ENCODE results near the gene YWHAQ.

The YWHAQ gene

DNA sequence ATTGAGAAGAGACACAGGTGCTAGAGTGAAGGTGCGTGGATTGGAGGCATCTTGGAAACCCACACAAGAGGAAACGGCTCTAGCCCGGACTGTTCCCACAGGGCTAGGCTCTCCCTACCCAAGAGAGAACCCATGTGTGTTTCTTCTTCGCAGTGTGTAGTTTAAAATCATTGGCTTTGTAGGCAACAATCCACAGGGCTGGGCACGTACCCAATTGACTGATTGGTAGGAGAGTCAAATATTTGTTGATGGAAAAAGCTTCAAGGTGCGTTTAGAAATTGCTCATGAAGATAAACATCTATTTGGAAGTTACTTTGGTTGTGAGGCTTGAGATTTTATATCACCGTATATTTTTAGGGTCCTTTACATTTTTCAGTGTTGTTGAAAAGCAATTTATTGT is 13.2 kb upstream of the YWHAQ start:
- H3K27me3 ChIP-seq (replicated peaks; ENCODE audit: control insufficient read depth, insufficient read depth, low read length) = peaks cover 21% of the 10 kb centered on the region
- DNase-seq (ENCODE audit: low read depth) = no peak
- no peaks in the 10 kb centered on the region for H3K36me3 ChIP-seq (ENCODE audit: control insufficient read depth, insufficient read depth, low read length, severe bottlenecking)

DNA sequence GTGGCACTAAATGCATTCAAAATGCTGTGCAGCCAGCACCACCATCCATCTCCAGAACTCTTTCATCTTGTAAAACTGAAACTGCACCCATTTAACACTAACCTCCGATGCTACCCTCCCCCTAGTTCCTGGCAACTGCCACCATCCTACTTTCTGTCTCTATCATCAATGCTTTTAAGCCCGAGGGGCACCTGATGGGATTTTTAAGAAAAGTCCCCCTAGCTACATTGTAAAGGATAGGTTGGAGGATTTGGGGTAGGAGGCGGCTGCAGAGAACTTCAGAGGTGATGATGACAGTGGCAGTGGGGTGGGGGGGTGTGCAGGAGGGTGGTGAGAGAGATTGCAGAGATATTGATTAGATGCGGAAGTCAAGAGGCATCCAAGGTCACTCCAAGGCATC is 10.8 kb upstream of the YWHAQ start:
- no peak for DNase-seq (ENCODE audit: low read depth)
- no peaks in the 10 kb centered on the region for H3K9me3 ChIP-seq (ENCODE audit: control insufficient read depth, low read length)
- H3K27me3 ChIP-seq (replicated peaks; ENCODE audit: control insufficient read depth, insufficient read depth, low read length) = peaks cover 3% of the 10 kb centered on the region
- H3K36me3 ChIP-seq (ENCODE audit: control insufficient read depth, insufficient read depth, low read length, severe bottlenecking) = no peaks in the 10 kb centered on the region
- no peak overlapping the region for H3K9ac ChIP-seq (ENCODE audit: low read length)
- no peak overlapping the region for H3K4me3 ChIP-seq (ENCODE audit: low read length)
- H3K4me1 ChIP-seq (ENCODE audit: control insufficient read depth, insufficient read depth, low read length) = peaks cover 25% of the 10 kb centered on the region

More for the DNA sequence above, 13.2 kb upstream of the YWHAQ start:
- Histone ChIP-seq H3K4me1 (ENCODE audit: control insufficient read depth, insufficient read depth, low read length) (peaks cover 4% of the 10 kb centered on the region), H3K4me3 (ENCODE audit: low read length) (no peak overlapping the region), H3K9ac (ENCODE audit: low read length) (no peak overlapping the region), H3K9me3 (ENCODE audit: control insufficient read depth, low read length) (no peaks in the 10 kb centered on the region)

DNA sequence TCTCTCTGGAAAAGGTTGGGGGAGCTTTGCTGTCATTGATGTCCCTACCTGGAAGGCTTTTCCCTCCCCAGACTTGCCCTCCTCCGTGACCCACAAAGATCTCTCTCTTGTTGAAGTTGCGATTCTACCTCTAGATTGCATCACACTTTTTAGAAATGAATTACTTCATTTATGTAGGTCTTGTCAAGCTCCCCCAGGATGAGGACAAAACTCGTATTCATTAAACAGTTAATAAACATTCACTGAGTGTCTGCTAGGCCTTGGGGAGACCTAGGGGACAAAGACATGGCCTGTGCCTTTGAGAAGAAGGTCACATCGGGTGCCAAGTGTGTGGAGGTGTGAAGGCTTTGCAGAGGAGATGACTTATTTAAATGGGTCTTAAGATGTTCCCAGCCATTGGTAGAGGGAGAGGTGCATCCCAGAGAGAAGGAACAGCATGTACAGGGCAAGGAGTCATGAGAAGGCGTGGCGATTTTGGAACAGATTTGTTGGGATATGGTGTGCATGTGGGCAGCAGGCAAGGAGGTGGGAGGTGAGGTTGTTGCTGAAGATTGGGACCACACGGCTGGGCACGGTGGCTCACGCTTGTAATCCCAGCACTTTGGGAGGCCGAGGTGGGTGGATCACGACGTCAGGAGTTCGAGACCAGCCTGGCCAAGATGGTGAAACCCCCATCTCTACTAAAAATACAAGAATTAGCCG is 9.8 kb upstream of the YWHAQ start:
- H3K4me3 ChIP-seq (ENCODE audit: low read length) = no peak overlapping the region
- no peak overlapping the region for H3K9ac ChIP-seq (ENCODE audit: low read length)
- H3K36me3 ChIP-seq (ENCODE audit: control insufficient read depth, insufficient read depth, low read length, severe bottlenecking) = no peaks in the 10 kb centered on the region
- no peaks in the 10 kb centered on the region for H3K9me3 ChIP-seq (ENCODE audit: control insufficient read depth, low read length)
- DNase-seq (ENCODE audit: low read depth) = no peak
- H3K4me1 ChIP-seq (ENCODE audit: control insufficient read depth, insufficient read depth, low read length) = peaks cover 25% of the 10 kb centered on the region
- no peaks in the 10 kb centered on the region for H3K27me3 ChIP-seq (replicated peaks; ENCODE audit: control insufficient read depth, insufficient read depth, low read length)

DNA sequence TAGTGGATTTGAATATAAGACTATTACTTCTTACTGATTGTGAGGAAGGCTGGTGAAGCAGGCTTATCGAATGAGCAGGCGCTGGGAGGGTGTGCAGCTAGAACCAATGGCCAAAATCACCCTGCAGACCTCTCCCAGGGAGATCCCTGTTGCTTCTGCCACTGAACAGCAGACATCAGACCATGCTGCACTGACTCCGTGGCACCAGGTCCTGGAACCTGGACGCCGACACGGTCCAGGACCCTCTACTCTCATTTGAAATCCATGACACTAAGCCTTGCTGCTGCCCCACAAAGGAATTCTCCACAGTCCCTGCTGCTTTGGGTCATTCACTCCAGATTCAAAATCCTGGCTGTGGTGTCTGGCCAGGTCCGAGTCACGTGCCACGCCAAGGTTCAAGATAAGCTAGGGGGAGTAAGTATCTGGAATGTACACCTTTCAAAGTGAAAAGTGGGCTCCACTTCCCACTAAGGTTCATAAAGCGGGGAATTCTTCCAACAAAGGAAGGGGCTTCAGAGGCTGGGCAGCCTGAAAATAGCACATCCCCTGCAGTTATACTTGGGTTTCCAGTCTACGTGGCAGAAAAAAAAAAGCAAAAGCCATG is 9.0 kb upstream of the YWHAQ start:
- no peaks in the 10 kb centered on the region for H3K9me3 ChIP-seq (ENCODE audit: control insufficient read depth, low read length)
- no peaks in the 10 kb centered on the region for H3K36me3 ChIP-seq (ENCODE audit: control insufficient read depth, insufficient read depth, low read length, severe bottlenecking)
- peaks cover 25% of the 10 kb centered on the region for H3K4me1 ChIP-seq (ENCODE audit: control insufficient read depth, insufficient read depth, low read length)
- no peak for DNase-seq (ENCODE audit: low read depth)
- H3K27me3 ChIP-seq (replicated peaks; ENCODE audit: control insufficient read depth, insufficient read depth, low read length) = no peaks in the 10 kb centered on the region
- no peak overlapping the region for H3K4me3 ChIP-seq (ENCODE audit: low read length)
- no peak overlapping the region for H3K9ac ChIP-seq (ENCODE audit: low read length)

DNA sequence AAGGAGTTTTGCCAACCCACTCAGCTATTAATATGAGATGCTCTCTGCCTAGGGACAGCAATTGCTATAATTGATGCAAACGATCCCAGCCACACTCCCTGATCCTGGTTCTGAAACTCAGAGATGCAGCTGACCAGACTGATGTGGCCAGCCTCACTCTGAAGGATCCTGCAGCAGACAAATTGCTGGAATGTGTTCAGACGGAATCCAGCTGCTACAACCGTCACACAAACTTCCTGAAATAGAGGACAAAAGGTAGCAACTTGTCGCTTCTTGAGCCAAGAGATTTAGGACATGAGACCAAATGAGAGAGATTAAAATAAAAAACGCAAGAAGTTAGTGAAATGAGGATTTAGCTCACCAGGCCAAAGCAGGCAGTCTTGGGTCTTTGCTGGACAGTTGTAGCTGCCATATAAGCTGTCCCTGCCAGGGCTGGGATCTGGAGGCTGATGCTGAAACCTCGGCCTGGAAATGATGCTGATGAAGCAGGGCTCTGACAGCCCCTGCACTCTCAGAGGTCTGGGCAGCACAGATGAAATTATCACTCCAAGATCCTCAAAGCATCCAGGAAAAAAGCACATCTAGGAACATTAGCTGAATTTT is 8.3 kb upstream of the YWHAQ start:
- DNase-seq (ENCODE audit: low read depth) = peak; percentile 39
- Histone ChIP-seq H3K9ac (ENCODE audit: low read length) (peak overlapping the region; percentile 70), H3K9me3 (ENCODE audit: control insufficient read depth, low read length) (no peaks in the 10 kb centered on the region), H3K36me3 (ENCODE audit: control insufficient read depth, insufficient read depth, low read length, severe bottlenecking) (no peaks in the 10 kb centered on the region), H3K4me3 (ENCODE audit: low read length) (peak overlapping the region; percentile 34), H3K27me3 (replicated peaks; ENCODE audit: control insufficient read depth, insufficient read depth, low read length) (no peaks in the 10 kb centered on the region), H3K4me1 (ENCODE audit: control insufficient read depth, insufficient read depth, low read length) (peaks cover 25% of the 10 kb centered on the region)

DNA sequence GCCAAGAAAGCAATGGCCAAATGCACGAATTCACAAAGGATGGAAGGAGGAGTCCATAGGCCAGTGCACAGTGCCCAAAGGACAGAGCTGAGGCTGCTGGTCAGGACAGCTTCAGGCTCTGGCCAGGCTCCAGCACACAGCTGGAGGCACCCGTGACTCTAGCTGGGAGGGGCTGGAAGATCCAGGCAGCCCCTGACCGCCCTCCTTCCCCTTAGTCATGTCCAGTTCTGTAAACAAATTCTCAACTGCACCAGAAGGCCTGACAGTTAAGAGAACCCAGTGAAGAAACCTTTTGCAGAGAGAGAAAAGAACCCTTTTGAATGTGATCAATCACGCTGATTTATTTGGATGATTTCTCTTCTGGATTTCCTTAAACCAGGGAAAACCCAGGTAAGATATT is 7.7 kb upstream of the YWHAQ start:
- peak; percentile 95 for DNase-seq (ENCODE audit: low read depth)

DNA sequence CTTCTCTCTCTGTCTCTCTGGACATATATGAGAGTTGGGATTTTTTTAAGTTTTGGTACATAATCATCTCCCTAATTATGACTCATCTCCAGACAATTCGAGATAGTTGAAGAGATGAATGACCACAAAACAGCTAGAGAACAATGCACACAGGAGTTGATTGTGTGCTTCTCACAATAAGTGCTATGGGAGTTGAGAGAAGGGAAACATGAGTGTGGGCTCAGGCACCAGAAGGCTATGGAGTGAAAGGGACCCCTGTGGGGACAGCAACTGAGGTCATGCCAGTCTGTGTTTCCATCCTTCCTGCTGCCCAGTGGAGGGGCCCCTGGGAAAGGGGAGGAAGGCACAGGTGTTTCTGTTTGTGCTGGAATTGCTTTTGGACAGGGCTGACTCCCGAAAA is 6.5 kb upstream of the YWHAQ start:
- H3K4me1 ChIP-seq (ENCODE audit: control insufficient read depth, insufficient read depth, low read length) = peaks cover 29% of the 10 kb centered on the region

More for the DNA sequence above, 7.7 kb upstream of the YWHAQ start:
- Histone ChIP-seq H3K36me3 (ENCODE audit: control insufficient read depth, insufficient read depth, low read length, severe bottlenecking) (no peaks in the 10 kb centered on the region), H3K9me3 (ENCODE audit: control insufficient read depth, low read length) (no peaks in the 10 kb centered on the region), H3K4me3 (ENCODE audit: low read length) (peak overlapping the region; percentile 34), H3K27me3 (replicated peaks; ENCODE audit: control insufficient read depth, insufficient read depth, low read length) (no peaks in the 10 kb centered on the region), H3K4me1 (ENCODE audit: control insufficient read depth, insufficient read depth, low read length) (peaks cover 25% of the 10 kb centered on the region), H3K9ac (ENCODE audit: low read length) (peak overlapping the region; percentile 70)

DNA sequence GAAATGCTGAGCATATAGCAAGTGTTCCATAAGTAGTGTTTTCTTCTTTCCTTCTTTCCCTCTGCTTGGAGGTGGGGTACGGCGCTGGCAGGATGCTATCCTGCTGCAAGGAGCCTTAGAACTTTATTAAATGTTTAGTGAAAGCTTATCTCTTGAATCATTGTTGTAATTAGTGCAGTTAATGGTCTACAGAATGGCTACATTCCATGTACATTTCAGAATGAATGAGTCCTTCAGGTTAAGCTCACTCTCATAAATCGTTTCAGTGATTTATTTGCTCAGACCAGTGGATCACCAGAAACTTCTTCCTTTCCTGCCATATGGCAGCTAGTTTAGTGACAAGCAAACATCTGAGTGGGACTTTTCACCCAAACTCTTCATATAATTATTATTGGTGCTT is 3.3 kb upstream of the YWHAQ start:
- Histone ChIP-seq H3K4me3 (ENCODE audit: low read length) (no peak overlapping the region), H3K9me3 (ENCODE audit: control insufficient read depth, low read length) (no peaks in the 10 kb centered on the region), H3K27me3 (replicated peaks; ENCODE audit: control insufficient read depth, insufficient read depth, low read length) (no peaks in the 10 kb centered on the region), H3K4me1 (ENCODE audit: control insufficient read depth, insufficient read depth, low read length) (peaks cover 27% of the 10 kb centered on the region), H3K9ac (ENCODE audit: low read length) (no peak overlapping the region), H3K36me3 (ENCODE audit: control insufficient read depth, insufficient read depth, low read length, severe bottlenecking) (no peaks in the 10 kb centered on the region)
- no peak for DNase-seq (ENCODE audit: low read depth)

More for the DNA sequence above, 6.5 kb upstream of the YWHAQ start:
- Histone ChIP-seq H3K36me3 (ENCODE audit: control insufficient read depth, insufficient read depth, low read length, severe bottlenecking) (no peaks in the 10 kb centered on the region), H3K9me3 (ENCODE audit: control insufficient read depth, low read length) (no peaks in the 10 kb centered on the region), H3K27me3 (replicated peaks; ENCODE audit: control insufficient read depth, insufficient read depth, low read length) (no peaks in the 10 kb centered on the region), H3K4me3 (ENCODE audit: low read length) (no peak overlapping the region), H3K9ac (ENCODE audit: low read length) (no peak overlapping the region)
- DNase-seq (ENCODE audit: low read depth) = peak; percentile 53

DNA sequence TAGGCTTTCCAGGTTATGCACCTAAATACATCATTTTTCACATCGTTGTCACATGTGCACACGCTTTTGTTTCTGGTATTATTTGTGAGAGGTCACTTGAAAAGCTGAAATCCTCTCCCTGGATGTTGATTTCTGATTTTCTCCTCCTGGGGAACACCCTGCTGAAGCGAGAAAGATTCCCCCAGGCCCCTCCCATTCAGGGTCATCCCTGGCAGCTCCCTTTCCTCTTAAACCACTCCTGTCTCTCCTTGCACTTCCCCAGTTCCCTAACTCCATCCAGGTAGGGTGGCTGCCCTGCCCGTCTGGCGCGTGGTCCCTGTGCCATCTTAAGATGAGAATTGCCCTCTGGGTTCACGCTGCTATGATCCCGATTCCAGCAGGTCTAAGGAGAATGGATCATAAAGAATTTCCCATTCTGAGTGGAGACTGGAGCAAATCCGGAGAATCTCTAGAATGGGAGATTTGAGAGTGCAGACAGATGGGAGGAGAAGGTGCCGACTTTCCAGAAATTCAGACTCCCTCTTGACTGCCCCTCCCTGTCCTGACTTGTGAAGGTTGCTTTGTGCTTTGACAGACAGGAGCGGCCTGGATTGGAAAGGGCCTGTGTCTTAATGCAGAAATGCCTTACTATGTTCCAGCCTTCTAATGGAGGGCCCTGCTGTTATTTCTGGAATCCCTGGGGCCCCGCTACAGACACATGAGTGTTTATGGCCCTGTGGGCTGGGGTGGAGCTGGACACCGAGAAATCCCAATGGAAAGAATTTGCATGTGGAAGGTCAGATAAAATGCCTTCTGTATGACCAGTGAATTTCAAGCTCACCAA is 1.3 kb upstream of the YWHAQ start:
- Histone ChIP-seq H3K4me3 (ENCODE audit: low read length) (no peak overlapping the region), H3K9ac (ENCODE audit: low read length) (no peak overlapping the region), H3K27me3 (replicated peaks; ENCODE audit: control insufficient read depth, insufficient read depth, low read length) (no peaks in the 10 kb centered on the region), H3K4me1 (ENCODE audit: control insufficient read depth, insufficient read depth, low read length) (peaks cover 20% of the 10 kb centered on the region), H3K36me3 (ENCODE audit: control insufficient read depth, insufficient read depth, low read length, severe bottlenecking) (peaks cover 9% of the 10 kb centered on the region), H3K9me3 (ENCODE audit: control insufficient read depth, low read length) (no peaks in the 10 kb centered on the region)
- peak; percentile 51 for DNase-seq (ENCODE audit: low read depth)

DNA sequence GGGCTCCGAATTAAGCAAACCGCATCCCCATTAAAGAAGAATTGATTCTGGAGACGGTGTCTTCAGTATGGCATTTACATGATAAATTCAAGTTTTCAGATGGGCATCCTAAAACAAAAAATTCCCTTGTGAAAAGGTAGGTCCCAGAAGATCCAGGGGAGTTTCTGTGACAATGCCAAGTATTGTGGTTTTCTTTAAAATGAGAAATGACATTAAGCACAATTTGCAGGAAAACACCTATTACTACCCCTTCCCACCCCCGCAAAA is 689 bp upstream of the YWHAQ start:
- Histone ChIP-seq H3K27me3 (replicated peaks; ENCODE audit: control insufficient read depth, insufficient read depth, low read length) (no peaks in the 10 kb centered on the region), H3K4me1 (ENCODE audit: control insufficient read depth, insufficient read depth, low read length) (peaks cover 23% of the 10 kb centered on the region), H3K9me3 (ENCODE audit: control insufficient read depth, low read length) (no peaks in the 10 kb centered on the region), H3K9ac (ENCODE audit: low read length) (peak overlapping the region; percentile 98), H3K4me3 (ENCODE audit: low read length) (peak overlapping the region; percentile 98), H3K36me3 (ENCODE audit: control insufficient read depth, insufficient read depth, low read length, severe bottlenecking) (peaks cover 14% of the 10 kb centered on the region)
- DNase-seq (ENCODE audit: low read depth) = no peak

DNA sequence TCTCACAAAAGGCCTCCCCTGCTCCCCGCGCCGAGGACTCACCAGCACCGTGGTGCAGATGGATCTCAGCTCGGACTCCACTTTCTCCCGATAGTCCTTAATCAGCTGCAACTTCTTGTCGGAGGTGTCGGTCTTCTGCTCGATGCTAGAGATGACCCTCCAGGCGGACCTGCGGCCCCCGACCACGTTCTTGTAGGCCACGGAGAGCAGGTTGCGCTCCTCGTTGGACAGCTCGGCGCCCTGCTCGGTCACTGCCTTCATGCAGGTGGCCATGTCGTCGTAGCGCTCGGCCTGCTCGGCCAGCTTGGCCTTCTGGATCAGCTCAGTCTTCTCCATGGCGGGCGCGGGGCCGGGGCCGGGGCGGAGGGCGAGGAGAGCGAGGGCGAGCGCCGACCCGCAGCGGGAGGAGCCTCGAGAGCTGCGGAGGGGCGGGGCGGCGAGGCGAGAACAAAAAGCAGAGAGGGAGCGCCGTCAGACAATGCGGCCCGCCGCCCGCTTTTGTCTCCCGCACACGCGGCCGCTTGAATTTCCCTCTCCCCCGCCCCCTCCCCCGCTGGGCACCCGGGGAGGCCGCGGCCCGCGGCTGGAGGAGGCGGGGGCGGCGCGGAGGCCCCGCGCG is 571 bp downstream of the YWHAQ start:
- Histone ChIP-seq H3K4me3 (ENCODE audit: low read length) (peak overlapping the region; percentile 98), H3K27me3 (replicated peaks; ENCODE audit: control insufficient read depth, insufficient read depth, low read length) (no peaks in the 10 kb centered on the region), H3K9me3 (ENCODE audit: control insufficient read depth, low read length) (no peaks in the 10 kb centered on the region), H3K9ac (ENCODE audit: low read length) (peak overlapping the region; percentile 98), H3K36me3 (ENCODE audit: control insufficient read depth, insufficient read depth, low read length, severe bottlenecking) (peaks cover 14% of the 10 kb centered on the region), H3K4me1 (ENCODE audit: control insufficient read depth, insufficient read depth, low read length) (peaks cover 32% of the 10 kb centered on the region)
- peak; percentile 86 for DNase-seq (ENCODE audit: low read depth)
